Neural progenitor cell (in vitro differentiated cells): ENCODE measurements around the gene PDZRN4. TPM values are rescaled to one million over a fixed set of nuclear protein-coding genes. Genes with fewer than 3 reads are reported as not detected.

Experiments used
- DNase-seq: peaks from one replicate; pipeline ENCODE4 v3.0.0-alpha.2; 2016; ENCODE audit warnings: low spot score
- H2AFZ ChIP-seq: fragments of 200-600 bp; sonication (generic); replicated peaks from 2 replicates; pipeline ENCODE4 v1.6.1; 2016; ENCODE audit warnings: antibody characterized with exemption
- H3F3A ChIP-seq: fragments of 200-600 bp; sonication (generic); 2 replicates; pipeline ENCODE4 v1.6.1; 2016; ENCODE audit warnings: antibody characterized with exemption, low read depth
- H3K27ac ChIP-seq: fragments of 200-600 bp; sonication (generic); 2 replicates; pipeline ENCODE4 v1.5.1; 2016; ENCODE audit warnings: mild to moderate bottlenecking
- H3K27me3 ChIP-seq: fragments of 200-600 bp; sonication (generic); 2 replicates; pipeline ENCODE4 v1.6.1; 2016; ENCODE audit warnings: mild to moderate bottlenecking, moderate library complexity
- H3K36me3 ChIP-seq: fragments of 200-600 bp; sonication (generic); 2 replicates; pipeline ENCODE4 v1.5.1; 2016
- H3K4me1 ChIP-seq: fragments of 200-600 bp; sonication (generic); 2 replicates; pipeline ENCODE4 v1.6.1; 2016; ENCODE audit warnings: mixed run types
- H3K4me2 ChIP-seq: fragments of 200-600 bp; sonication (generic); 2 replicates; pipeline ENCODE4 v1.6.1; 2016
- H3K4me3 ChIP-seq: fragments of 200-600 bp; sonication (generic); 2 replicates; pipeline ENCODE4 v1.5.1; 2016
- H3K79me2 ChIP-seq: fragments of 200-600 bp; sonication (generic); 2 replicates; pipeline ENCODE4 v1.6.1; 2016; ENCODE audit warnings: low read depth
- H3K9ac ChIP-seq: fragments of 200-600 bp; sonication (generic); 2 replicates; pipeline ENCODE4 v1.6.1; 2016
- H3K9me3 ChIP-seq: fragments of 200-600 bp; sonication (generic); 2 replicates; pipeline ENCODE4 v1.5.1; 2016; ENCODE audit warnings: low read depth
- H4K20me1 ChIP-seq: fragments of 200-600 bp; sonication (generic); 2 replicates; pipeline ENCODE4 v1.6.1; 2016; ENCODE audit warnings: low read depth
- H3K27ac Mint-ChIP-seq: 3 replicates; pipeline ENCODE4 v1.8.0; 2021; ENCODE audit warnings: mixed read lengths
- H3K27me3 Mint-ChIP-seq: 2 replicates; pipeline ENCODE4 v1.8.0; 2022; ENCODE audit warnings: low read depth, mild to moderate bottlenecking, inconsistent platforms, moderate library complexity, mixed read lengths; ENCODE audit not compliant: insufficient read depth
- H3K36me3 Mint-ChIP-seq: 3 replicates; pipeline ENCODE4 v1.8.0; 2021; ENCODE audit warnings: mixed read lengths
- H3K4me1 Mint-ChIP-seq: 3 replicates; pipeline ENCODE4 v1.8.0; 2021; ENCODE audit warnings: mixed read lengths
- H3K4me3 Mint-ChIP-seq: 3 replicates; pipeline ENCODE4 v1.8.0; 2021; ENCODE audit warnings: mild to moderate bottlenecking, moderate library complexity, mixed read lengths
- H3K9me3 Mint-ChIP-seq: 3 replicates; pipeline ENCODE4 v1.8.0; 2020; ENCODE audit warnings: mixed read lengths
- CTCF ChIP-seq: fragments of 200-600 bp; sonication (generic); IDR thresholded peaks from 2 replicates; pipeline ENCODE4 v1.5.1; 2017; ENCODE audit warnings: antibody characterized with exemption, mild to moderate bottlenecking
- EZH2 ChIP-seq: fragments of 200-600 bp; sonication (generic); IDR thresholded peaks from 2 replicates; pipeline ENCODE4 v1.6.1; 2017; ENCODE audit warnings: antibody characterized with exemption, mild to moderate bottlenecking, moderate library complexity
- EZH2phosphoT487 ChIP-seq: fragments of 200-600 bp; sonication (generic); IDR thresholded peaks from 2 replicates; pipeline ENCODE4 v1.6.1; 2017; ENCODE audit warnings: antibody characterized with exemption
- total RNA-seq: library from RNA; depleted of rRNA; stranded (reverse); fragments of >200 nt; gene quantifications from 2 replicates; pipeline ENCODE4 v1.2.3, GENCODE V29; 2015; ENCODE audit warnings: low replicate concordance

Gene PDZRN4
- total RNA-seq, 1 donor from 2014 or later: 0.06 TPM

DNA sequence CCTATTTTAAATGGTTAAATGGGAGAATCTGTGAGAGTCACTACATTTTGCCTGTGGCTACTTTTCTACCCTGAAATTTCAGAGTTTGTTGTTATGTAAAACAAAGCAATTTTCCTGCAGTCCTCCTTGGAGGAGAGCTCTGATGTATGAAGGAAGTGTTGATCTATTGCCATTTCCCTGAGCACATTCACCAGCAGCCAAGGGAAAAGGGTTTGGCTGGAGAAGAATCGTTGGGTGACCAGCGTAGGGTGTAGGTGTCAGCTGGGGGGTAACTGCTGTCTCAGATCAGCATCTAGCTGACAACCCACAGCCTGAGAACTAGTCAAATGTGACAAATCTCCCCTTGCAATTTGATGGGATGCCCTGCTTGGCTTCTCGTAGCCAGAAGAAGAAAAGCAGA is 230.5 kb downstream of the PDZRN4 start:
- no peaks in the 10 kb centered on the region for H3F3A ChIP-seq
- no peak for TF ChIP-seq EZH2phosphoT487
- TF ChIP-seq CTCF: no peak
- TF ChIP-seq EZH2: no peak
- Mint-ChIP-seq H3K27me3 (no peaks in the 10 kb centered on the region), H3K36me3 (no peaks in the 10 kb centered on the region), H3K4me3 (no peak overlapping the region), H3K9me3 (peaks cover 3% of the 10 kb centered on the region), H3K27ac (no peak overlapping the region), H3K4me1 (peaks cover 9% of the 10 kb centered on the region)
- H3K4me1 ChIP-seq: peaks cover 24% of the 10 kb centered on the region
- no peak overlapping the region for H3K27ac ChIP-seq
- no peaks in the 10 kb centered on the region for H3K9me3 ChIP-seq
- no peaks in the 10 kb centered on the region for H4K20me1 ChIP-seq
- H3K9ac ChIP-seq: no peak overlapping the region
- no peak for DNase-seq
- H3K79me2 ChIP-seq: no peaks in the 10 kb centered on the region
- H3K4me2 ChIP-seq: peak overlapping the region; percentile 41
- H3K4me3 ChIP-seq: no peak overlapping the region
- H2AFZ ChIP-seq: peak overlapping the region; percentile 83
- H3K36me3 ChIP-seq: no peaks in the 10 kb centered on the region
- no peaks in the 10 kb centered on the region for H3K27me3 ChIP-seq

- peak; percentile 14 for DNase-seq
- Histone ChIP-seq H3K27ac (no peak overlapping the region), H3K9me3 (no peaks in the 10 kb centered on the region), H3K27me3 (no peaks in the 10 kb centered on the region), H3K79me2 (no peaks in the 10 kb centered on the region), H3K4me2 (peak overlapping the region; percentile 41), H4K20me1 (no peaks in the 10 kb centered on the region), H3K4me1 (peaks cover 24% of the 10 kb centered on the region), H3F3A (no peaks in the 10 kb centered on the region), H3K36me3 (no peaks in the 10 kb centered on the region), H3K9ac (no peak overlapping the region), H3K4me3 (no peak overlapping the region), H2AFZ (peak overlapping the region; percentile 83)
- H3K9me3 Mint-ChIP-seq: no peaks in the 10 kb centered on the region
- no peaks in the 10 kb centered on the region for H3K36me3 Mint-ChIP-seq
- no peak overlapping the region for H3K4me3 Mint-ChIP-seq
- H3K27me3 Mint-ChIP-seq: no peaks in the 10 kb centered on the region
- no peak overlapping the region for H3K27ac Mint-ChIP-seq
- H3K4me1 Mint-ChIP-seq: peaks cover 9% of the 10 kb centered on the region
- TF ChIP-seq CTCF (no peak), EZH2phosphoT487 (no peak), EZH2 (no peak)
These were observed 231.2 kb downstream of the PDZRN4 start for GRCh38 chr12:41419131-41419893.

DNA sequence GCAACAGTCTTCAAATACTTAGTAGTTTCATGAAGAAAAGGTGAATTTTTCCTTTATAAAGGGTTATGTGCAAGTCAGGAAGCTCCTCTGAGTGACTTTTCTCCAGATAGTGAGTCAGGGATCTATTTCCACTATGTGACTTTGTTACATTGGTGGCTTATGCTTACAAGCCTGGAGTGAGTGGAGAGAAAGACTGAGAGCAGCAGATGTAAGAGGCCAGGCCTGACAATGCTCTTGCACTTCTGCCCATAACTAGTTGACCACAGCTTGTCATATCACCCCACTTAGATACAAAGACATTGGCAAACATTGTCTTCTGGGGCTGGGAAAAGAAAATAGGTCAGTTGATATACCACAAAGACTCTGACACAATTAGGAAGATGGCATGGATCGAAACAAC is 236.5 kb downstream of the PDZRN4 start:
- Mint-ChIP-seq H3K36me3 (no peaks in the 10 kb centered on the region), H3K4me3 (no peak overlapping the region), H3K27ac (no peak overlapping the region), H3K27me3 (no peaks in the 10 kb centered on the region), H3K9me3 (no peaks in the 10 kb centered on the region), H3K4me1 (no peaks in the 10 kb centered on the region)
- H3K9ac ChIP-seq: no peak overlapping the region
- no peaks in the 10 kb centered on the region for H3F3A ChIP-seq
- peaks cover 10% of the 10 kb centered on the region for H3K4me1 ChIP-seq
- H3K79me2 ChIP-seq: no peaks in the 10 kb centered on the region
- no peaks in the 10 kb centered on the region for H3K9me3 ChIP-seq
- H3K36me3 ChIP-seq: no peaks in the 10 kb centered on the region
- no peak overlapping the region for H3K27ac ChIP-seq
- H4K20me1 ChIP-seq: no peaks in the 10 kb centered on the region
- H3K4me2 ChIP-seq: no peak overlapping the region
- no peak overlapping the region for H2AFZ ChIP-seq
- no peak overlapping the region for H3K4me3 ChIP-seq
- TF ChIP-seq CTCF (no peak), EZH2 (no peak), EZH2phosphoT487 (no peak)
- H3K27me3 ChIP-seq: no peaks in the 10 kb centered on the region
- DNase-seq: no peak
